Posterior cingulate gyrus (tissue), 11 donors: ENCODE measurements around the gene MZB1.
A peak's percentile ranks its signal among the peaks of the same experiment; 100 is the strongest.

ENCODE experiments used
- DNase-seq, 10 donors: peaks; one replicate each; pipeline versions ENCODE4 v3.0.0 to v3.0.0-alpha.2; 2020 to 2021; ENCODE audit warnings: mixed read lengths in 3 of 10
- intact Hi-C: fragments of 100-400 bp; cut with DNase I; formaldehyde crosslinking; loops from one replicate; pipeline ENCODE4 v1.15.1; 2023

MZB1 gene, protein sequence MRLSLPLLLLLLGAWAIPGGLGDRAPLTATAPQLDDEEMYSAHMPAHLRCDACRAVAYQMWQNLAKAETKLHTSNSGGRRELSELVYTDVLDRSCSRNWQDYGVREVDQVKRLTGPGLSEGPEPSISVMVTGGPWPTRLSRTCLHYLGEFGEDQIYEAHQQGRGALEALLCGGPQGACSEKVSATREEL

DNA sequence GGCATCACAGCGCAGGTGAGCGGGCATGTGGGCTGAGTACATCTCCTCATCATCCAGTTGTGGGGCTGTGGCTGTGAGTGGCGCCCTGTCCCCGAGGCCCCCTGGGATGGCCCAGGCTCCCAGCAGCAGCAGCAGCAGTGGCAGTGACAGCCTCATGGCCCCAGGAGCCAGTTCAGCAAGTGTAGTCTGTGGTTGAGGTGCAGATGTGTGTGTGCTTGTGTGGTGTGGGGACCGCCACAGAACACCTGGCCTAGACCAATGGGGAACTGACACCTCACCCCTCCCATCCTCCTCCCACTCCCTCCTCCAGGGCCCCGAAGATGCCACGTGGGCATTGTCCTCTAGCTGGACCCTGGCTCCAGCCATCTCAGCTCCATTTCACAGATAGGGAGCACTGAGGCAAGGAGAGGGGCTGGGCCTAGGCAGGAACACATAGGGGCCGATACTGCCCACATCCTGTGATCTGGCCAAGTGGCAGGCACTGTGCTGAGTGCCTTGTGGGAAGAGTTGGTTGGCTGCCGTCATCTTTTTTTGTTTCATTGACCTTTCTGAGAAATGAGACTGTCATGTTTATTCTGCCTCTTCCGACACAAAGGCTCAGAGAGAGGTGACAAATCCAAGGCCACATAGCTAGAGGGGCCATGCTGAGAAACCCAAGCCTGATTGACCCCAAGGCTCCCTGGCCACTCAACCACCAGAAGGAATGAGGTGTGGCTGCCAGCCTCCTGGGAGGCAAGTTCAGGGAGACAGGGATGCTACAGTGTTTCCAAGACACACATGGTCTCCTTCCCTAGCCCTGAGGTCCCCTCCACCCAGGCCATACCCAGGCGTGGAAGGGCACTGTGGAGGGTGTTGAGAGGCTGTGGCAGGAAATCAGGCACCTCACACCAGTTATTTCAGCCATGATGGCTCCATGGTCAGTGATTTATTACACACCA lies at the start of gene MZB1:
Gene MZB1, minus strand, starts transcription at position 213 of the 938 bp plus-strand sequence. Its CDS starts 57 bp downstream, at position 156.
- peak in 3 of 10 donors; percentile 52 to 65 (median 54) for DNase-seq
- intact Hi-C loops = no loop called here

DNA sequence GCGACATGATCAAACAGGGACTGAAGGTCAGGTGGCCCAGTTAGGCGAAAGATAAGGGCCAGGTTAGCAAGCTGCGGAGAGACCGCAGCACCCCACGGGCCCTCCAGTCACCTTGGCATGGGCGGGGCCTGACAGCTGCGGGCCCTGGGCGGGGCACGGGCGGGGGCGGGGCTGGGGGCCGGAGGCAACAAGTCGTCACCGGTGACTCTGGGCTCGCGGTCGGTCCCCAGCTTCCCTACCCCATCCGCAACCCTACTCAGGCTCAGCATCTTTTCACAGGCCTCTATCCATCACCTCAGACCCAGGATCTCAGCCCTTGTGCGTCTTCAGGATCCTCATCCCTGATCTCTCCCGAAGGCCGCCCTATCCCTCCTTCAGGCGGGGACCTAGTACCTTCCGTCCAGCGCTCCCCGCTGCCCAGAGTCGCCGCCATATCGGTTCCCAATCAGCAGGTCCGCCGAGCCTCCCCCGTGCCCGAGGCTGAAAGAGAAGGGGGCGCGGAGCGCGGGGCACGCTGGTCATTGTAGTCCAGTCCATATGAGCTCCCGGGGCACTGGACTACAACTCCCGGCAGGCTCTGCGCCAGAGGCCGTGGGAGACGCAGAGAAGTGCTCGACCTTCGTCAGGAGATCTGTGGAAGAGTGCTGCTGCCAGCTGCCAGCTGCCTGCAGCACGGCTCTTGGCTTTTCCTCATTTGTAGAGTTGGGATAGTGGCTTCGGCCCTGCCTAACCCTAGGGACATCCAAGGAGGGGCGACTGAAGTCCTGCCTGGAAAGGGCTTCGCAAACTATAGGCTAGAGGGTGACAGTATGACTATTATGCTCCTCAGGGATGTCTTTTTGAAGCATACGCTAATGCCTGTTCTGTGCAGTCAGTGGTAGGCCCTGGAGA lies 49.5 kb upstream of the MZB1 start, which contains the start of gene DNAJC18:
Gene DNAJC18, minus strand, starts transcription at position 513 of the 891 bp plus-strand sequence. Its CDS starts 80 bp downstream, at position 433.
- DNase-seq = peak; percentile 95 to 100 (median 98)
- intact Hi-C loops = loop anchor here (1.0 to 5.0 kb wide), 2 partner anchors 73 to 122 kb away; partner anchors contain the start of gene UBE2D2

DNA sequence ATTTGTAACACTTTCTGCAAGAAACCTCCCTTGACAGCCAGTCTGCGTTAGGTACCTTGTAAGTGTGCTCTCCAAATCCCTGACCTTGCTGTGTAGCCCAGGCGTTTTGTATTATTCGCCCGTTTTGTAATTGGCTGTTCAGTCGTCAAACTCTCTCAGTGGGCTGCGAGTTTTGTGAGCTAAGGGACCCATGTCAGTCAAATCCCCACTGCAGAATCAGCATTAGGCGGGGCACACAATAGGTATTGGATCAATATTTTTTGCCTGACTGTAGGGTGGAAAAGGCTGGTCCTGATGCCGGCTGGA lies 48.9 kb upstream of the MZB1 start:
- intact Hi-C loops = loop anchor here (1.0 to 5.0 kb wide), 2 partner anchors 74 to 123 kb away; partner anchors contain the start of gene UBE2D2
- DNase-seq = no peak

DNA sequence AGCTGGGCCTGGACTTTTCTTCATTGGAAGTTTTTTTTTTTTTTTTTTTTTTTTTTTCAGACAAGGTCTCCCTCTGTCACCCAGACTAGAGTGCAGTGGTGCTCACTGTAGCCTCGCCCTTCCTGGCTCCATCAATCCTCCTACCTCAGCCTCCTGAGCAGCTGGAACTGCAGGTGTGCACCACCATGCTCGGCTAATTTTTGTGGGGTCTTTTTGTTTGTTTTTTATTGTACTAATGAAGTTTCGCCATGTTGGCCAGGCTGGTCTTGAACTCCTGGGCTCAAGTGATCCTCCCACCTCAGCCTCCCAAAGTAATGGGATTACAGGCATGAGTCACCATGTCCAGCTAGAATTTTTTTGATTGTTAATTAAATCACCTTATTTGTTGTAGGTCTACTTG lies 46.0 kb upstream of the MZB1 start:
- intact Hi-C loops = loop anchor here (5.0 kb wide), 1 partner anchor 77 kb away; no protein-coding TSS in a partner anchor
- DNase-seq = no peak

DNA sequence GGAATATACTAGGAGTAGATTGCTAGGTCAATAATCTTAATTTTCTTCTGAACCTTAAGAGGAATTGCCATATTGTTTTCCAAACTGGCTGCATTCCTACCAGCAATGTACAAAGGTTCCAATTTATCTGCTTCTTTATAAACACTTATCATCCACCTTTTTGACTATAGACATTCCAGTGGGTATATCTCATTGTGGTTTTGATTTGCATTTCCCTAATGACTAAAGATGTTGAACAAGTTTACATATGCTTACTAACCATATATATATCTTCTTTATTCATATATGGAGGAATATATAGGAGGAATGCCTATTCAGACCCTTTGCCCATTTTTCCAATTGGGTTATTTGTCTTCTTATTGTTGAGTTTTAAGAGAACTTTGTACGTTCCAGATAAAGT lies 42.0 kb upstream of the MZB1 start:
- intact Hi-C loops = no loop called here
- no peak for DNase-seq

DNA sequence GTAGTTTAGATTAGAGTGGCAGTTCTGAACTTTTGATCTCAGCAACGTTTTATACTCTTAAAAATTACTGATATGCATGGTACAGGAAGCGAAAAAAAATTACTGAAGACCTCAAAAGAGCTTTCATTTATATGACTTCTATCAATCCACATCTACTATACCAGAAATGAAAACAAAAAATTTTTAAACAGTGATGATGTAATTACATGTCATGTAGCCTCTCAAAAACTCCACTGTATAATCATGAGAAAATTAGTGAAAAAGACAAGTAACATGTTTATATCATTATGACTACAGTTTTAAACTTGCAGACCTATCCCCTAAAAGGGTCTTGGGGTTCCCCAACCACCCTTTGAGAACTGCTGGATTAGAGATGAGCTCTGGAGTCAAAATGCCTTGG lies 40.3 kb upstream of the MZB1 start:
- DNase-seq = no peak
- intact Hi-C loops = no loop called here

DNA sequence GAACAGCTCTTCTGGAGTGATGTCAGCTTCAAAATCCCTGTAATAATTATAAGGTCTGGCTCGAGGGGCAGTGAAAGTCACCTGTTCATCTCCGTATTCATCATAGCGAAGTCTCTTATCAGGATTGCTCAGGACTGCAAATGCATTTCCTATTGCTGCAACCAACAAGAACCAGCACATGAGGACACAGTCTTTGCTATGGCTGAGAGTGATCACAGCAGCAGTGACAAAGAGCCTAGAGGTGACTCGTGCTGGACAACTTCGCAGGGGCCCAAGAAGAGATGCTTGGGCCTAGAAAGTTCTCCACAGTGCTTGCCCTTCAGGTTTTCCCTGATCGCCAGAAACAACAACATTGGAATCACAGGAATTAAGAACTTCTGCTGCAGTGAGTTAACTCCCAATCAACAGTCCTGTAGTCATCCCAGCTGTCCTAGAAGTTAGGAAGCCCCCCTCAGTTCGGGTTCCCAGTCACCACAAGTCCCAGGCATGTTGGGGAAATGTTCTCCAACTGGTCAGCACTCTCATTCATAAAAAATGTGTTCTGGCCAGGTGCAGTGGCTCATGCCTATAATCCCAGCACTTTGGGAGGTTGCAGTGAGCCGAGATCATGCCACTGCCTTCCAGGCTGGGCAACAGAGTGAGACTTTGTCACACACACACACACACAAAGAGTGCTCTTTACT lies 36.6 kb upstream of the MZB1 start:
- intact Hi-C loops = no loop called here
- no peak for DNase-seq

DNA sequence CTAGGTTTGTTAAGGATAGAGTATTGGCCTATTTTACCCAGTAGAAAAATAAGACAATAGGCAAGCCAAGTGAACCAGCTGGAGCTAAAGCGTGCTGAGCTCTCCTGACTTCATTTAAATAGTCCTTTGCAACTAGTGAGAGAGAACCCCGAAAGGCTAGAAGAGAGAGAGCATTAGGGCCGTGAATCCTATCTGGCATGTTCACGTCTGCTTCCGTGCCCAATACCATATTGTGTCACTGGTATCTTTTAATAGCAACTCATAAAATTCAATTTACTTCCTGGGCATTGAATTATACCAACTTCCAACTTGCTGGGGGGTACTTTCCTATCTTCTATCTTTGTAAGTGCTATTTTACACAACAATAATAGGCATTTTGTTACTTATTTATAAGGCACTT lies 35.8 kb upstream of the MZB1 start:
- intact Hi-C loops = no loop called here
- no peak for DNase-seq

DNA sequence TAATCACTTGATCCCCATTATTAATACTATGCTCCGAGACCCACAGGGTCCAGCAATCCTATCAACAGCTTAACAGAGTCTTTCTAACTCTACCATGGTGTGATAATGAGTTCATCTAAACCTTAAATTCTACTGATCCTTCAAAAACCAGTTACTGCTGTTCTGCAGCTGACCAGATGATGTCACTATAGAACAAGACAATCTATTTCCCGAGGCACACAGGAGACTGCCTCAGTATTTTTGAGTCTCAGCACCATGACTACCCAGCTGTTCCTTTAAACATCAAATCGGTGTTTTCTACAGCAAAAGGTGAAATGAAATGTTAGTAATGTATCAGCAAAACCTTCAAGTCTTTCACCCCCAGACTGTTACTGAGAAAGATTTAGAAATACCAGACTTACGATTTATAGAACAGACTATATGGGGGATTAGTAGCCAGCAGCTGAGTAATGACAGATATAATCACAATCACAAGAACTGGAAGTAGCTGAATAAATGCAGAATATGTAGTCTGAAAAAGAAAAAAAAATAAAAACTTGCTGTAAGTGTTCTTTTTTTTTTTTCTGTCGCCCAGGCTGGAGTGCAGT lies 32.7 kb upstream of the MZB1 start:
- no peak for DNase-seq
- intact Hi-C loops = loop anchor here (1.0 to 5.0 kb wide), 3 partner anchors 91 to 345 kb away; no protein-coding TSS in a partner anchor

DNA sequence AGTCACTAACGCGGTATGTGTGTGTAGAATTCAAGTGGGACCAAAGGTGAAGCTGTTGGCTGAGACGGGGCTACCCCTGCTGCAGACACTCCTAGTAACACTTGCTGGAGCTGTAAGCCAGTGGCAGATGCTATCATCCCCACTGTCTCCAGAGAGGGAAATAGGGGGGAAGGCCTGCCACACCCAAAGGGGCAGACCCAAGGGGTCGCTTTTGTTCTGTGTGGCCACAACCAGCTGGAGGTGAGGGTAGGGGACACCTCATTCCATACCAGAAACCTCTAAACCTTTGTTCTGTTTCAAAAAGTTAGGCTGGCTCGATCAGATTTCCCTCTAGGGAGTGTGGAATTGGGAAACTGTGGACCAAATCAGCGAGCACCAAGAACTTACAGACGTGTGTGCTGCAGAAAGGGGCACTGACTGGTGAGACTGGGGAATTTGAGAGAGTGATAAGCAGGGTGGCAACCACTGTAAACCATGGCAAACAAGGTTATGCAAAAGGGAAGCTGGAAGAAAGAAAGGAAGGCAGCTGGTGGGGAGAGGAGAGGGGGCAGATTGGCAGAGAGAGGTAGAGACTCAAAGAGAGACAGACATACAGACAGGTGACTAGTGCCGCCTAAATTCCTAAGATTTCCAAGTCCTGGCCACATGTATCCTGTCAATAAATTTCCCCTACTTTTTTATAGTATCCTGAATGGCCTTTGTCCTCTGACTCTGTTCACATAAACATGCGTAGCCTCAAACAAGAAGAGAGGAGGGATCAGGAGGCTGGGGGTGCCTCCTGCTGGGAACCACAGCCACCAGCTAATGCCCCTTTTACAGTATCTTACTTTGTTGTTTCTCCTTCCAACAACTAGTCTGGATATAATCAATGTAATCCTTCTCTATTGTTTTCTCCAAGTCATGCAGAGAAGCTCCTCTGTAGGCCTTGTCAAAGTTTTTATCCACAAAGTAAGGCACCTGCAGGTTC lies 29.8 kb upstream of the MZB1 start:
- intact Hi-C loops = loop anchor here (5.0 kb wide), 2 partner anchors 213 to 348 kb away; no protein-coding TSS in a partner anchor
- DNase-seq = peak in 1 of 10 donors; percentile 5

DNA sequence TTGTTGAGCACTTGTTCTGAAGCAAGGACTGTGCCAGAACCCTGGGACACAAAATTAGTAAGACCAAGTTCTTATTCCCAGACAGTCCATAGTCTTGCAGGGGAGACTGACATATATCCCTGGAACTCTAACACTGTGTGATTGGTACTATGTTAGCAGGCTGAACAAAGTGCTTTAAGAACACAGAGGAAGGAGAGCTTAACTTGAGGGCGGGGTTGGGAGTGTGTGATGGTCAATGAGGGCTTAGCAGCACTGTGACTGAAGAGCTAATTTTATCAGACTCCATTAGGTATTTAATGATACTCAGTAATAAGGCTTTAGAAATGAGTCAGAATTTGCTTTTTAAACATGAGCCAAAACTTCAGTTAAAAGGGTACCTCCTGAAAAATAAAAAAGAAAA lies 29.1 kb upstream of the MZB1 start:
- peak in 1 of 10 donors; percentile 7 for DNase-seq
- intact Hi-C loops = no loop called here

DNA sequence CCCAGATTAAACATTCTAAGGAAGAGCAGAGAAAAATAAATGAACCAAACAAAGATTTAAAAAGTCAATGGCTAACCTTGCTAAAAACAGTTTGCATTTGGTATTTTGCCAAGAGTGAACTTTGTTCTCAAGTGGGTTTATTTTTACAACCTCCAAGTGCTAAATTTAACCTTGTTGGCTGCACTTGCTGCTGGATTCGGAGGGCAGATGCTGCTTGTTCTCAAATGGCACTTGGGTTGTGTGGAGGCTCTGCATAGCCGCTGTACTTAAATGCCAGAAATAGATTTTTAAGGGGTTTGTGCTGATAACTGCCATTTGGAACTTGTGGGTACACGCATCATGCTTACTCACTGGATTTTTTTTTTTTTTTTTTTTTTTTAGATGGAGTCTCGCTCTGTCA lies 27.5 kb upstream of the MZB1 start:
- intact Hi-C loops = no loop called here
- peak in 2 of 10 donors; percentile 42 to 82 for DNase-seq

DNA sequence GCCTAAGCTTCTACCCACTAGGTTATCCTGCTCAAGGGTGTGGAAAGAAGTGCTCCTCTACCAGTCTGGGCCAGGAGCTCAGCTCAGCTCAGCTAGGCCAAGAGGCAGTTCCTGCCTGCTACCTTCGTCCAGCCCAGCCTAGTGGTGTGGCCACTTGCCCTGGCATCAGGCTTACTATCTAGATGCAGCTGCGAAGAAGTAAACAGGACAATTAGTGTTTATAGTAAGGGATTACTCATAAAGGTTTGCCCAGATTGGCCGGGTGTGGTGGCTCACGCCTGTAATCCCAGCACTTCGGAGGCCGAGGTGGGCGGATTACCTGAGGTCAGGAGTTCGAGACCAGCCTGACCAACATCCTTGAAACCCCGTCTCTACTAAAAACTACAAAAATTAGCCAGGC lies 26.9 kb upstream of the MZB1 start:
- DNase-seq = peak in 1 of 10 donors; percentile 67
- intact Hi-C loops = no loop called here

DNA sequence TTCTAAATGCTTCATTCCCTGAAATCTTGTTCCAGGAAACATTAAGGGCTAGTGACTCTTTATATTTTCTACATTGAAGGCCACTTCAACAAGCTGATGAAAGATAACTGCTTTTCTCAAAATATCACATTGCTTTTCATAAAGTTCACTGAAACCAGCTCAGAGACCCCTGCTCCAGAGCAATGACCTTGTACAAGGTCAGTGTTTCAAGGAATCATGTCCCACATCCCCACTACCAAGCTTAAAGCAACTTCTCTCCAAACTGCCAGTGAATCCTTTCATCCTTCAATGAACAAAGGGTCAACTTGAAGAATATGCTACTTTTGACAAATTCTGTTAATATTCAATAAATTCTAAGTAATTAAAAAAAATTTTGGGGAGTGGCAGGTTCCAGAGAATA lies 26.2 kb upstream of the MZB1 start:
- DNase-seq = peak in 1 of 10 donors; percentile 2
- intact Hi-C loops = no loop called here

DNA sequence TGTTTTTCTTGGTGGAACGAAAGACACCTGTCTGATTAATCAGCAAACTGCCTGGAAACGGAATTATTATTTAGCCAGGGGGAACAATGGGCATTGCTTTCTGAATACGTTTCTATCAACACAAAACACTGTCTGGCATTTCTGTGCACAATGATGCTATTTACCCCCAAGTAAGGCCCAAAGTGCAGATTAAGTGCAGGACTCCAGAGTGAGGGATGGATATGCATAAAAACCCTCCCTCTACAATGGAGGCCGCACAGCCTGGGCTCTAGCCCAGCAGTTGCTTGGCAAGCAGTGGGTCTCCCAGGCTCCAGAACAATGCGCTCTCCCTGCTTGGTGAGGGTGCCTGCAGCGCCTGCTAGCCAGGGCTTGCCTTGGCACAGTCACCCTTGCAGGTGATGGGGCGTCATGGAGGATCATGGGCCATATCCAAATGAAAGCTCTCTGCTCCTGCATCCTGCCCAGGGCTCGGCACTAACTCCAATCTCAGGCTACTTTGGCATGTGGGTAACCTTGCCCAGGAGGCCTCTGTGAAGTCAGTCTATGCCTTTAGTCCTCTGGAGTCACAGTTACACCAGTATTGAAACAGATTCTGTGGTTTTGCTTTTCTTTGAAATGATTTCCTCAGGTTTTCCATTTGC lies 25.6 kb upstream of the MZB1 start:
- intact Hi-C loops = no loop called here
- peak; percentile 70 to 97 (median 81) for DNase-seq

DNA sequence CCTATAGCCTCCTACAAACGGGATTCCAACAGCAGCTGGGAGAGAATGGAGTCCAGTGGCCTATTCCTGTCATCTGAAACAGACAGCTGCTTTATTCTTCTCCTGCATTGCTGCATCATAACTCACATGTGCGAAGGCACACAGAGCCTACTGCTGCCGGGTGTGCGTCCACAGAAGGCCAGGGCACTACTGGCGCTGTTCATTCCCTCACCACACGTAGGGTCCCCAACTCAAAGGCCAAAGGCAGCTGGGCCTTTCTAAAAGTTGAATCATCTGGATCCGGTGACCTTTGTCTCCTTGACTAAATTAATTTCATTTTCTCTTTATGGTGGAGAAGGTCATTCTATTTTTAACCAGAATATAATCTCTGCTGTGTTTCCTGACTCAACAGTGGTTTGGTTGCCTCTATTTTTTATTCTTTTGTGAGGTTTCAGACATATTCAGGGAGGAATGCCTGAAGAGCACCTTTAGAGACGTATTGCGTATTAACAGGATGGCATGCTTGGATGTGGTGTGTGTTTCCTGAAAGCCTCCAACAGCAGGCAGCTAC lies 24.9 kb upstream of the MZB1 start:
- peak in 4 of 10 donors; percentile 28 to 91 (median 42) for DNase-seq
- intact Hi-C loops = no loop called here

DNA sequence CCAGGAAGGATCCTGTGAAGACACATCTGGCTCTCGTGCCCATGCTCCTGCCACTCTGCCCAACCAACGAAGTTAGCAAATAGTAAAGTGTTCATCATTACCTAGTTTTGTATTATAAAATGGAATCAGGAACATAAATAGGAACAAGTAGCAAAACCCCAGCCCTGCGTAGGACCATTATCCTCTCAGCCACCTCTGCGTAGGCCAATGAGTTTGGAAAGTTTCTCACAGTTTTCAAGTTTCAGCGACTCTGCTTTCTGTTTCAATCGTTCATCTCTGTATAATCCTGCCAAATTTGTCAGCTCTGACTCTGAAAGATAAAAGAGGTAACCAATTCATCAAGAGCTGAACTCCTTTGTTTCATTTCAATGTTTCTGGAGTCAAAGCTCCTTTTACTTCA lies 24.2 kb upstream of the MZB1 start:
- intact Hi-C loops = no loop called here
- no peak for DNase-seq
